ENCODE data around the gene DDN. TPM values are rescaled to one million over a fixed set of nuclear protein-coding genes. Genes with fewer than 3 reads are reported as not detected.

Gene DDN
- total RNA-seq, 1 experiment from 2014 or later, result 3.5 TPM

DNA sequence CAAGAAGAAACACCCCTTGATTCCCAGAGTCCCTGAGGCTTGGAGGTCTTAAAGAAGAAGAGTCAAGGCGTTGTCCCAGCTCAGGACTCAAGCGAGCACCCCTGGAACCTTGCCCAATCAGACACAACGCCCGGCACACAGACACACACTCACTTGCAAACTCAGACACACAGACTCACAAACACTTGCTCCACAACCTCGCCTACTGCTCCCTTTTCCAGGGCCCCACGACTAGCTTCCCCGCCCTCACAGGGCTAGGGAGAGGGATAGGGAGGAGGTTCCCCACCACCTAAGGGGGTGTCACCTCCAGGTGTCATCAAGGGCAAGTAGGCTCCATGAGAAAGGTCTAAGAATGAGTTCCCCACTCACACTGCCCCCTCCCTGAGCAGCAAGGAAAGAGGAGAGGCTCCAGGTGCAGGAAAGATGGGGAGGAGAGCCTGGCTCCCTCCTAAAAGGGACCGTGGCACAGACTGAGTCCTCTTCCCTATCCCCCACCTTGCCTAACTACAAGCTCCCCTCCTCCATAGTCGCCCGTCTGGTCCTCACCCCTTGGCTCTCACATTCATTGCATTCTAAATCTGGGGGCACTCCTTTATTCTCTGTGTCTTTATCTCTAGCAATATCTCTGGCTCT, 28.4 kb downstream of the DDN start:
- peak overlapping the region; percentile 83 for H2AFZ ChIP-seq (ENCODE audit: low read length)
- BruUV-seq (replicated peaks), result no TSS peak
- no peaks in the 10 kb centered on the region for H3K36me3 ChIP-seq (ENCODE audit: low read depth, low read length)
- no peaks in the 10 kb centered on the region for H3F3A ChIP-seq (ENCODE audit: low read length, unreplicated experiment)
- no peak overlapping the region for H3K27ac ChIP-seq (ENCODE audit: low read length)
- H3K27me3 ChIP-seq (ENCODE audit: low read length), result no peaks in the 10 kb centered on the region
- CTCF ChIA-PET, result no interaction called here
- H4K20me1 ChIP-seq (ENCODE audit: low read length), result no peaks in the 10 kb centered on the region
- H3K9me3 ChIP-seq (ENCODE audit: low read length), result no peaks in the 10 kb centered on the region
- POLR2A ChIA-PET (ENCODE audit: unreplicated experiment), result no interaction called here
- 0 out of 2 replicates have a peak, but pooled peaks cover 7% of the 10 kb centered on the region for H3K4me1 ChIP-seq (ENCODE audit: insufficient read depth, low read length)
- peak; percentile 31 for ATAC-seq
- TF ChIP-seq, protein P1, sequence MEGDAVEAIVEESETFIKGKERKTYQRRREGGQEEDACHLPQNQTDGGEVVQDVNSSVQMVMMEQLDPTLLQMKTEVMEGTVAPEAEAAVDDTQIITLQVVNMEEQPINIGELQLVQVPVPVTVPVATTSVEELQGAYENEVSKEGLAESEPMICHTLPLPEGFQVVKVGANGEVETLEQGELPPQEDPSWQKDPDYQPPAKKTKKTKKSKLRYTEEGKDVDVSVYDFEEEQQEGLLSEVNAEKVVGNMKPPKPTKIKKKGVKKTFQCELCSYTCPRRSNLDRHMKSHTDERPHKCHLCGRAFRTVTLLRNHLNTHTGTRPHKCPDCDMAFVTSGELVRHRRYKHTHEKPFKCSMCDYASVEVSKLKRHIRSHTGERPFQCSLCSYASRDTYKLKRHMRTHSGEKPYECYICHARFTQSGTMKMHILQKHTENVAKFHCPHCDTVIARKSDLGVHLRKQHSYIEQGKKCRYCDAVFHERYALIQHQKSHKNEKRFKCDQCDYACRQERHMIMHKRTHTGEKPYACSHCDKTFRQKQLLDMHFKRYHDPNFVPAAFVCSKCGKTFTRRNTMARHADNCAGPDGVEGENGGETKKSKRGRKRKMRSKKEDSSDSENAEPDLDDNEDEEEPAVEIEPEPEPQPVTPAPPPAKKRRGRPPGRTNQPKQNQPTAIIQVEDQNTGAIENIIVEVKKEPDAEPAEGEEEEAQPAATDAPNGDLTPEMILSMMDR (conservative IDR thresholded peaks at IDR 0.05; ENCODE audit: low read depth, low read length), result no peak
- TF ChIP-seq EZH2phosphoT487 (IDR thresholded peaks at IDR 0.05; ENCODE audit: borderline replicate concordance, low read length) (no peak), EZH2 (IDR thresholded peaks at IDR 0.05; ENCODE audit: low read length, unreplicated experiment) (no peak)
- no peaks in the 10 kb centered on the region for H3K9me2 ChIP-seq (replicated peaks; ENCODE audit: low read length)
- no peak for DNase-seq
- peak overlapping the region; percentile 88 for H3K4me2 ChIP-seq (ENCODE audit: low read length)
- peak overlapping the region; percentile 70 for H3K4me3 ChIP-seq (ENCODE audit: low read length)
- H3K79me2 ChIP-seq (ENCODE audit: low read length), result no peaks in the 10 kb centered on the region
- intact Hi-C loops (cut with micrococcal nuclease), result no loop called here
- H3K9ac ChIP-seq (ENCODE audit: low read length), result peak overlapping the region; percentile 43

DNA sequence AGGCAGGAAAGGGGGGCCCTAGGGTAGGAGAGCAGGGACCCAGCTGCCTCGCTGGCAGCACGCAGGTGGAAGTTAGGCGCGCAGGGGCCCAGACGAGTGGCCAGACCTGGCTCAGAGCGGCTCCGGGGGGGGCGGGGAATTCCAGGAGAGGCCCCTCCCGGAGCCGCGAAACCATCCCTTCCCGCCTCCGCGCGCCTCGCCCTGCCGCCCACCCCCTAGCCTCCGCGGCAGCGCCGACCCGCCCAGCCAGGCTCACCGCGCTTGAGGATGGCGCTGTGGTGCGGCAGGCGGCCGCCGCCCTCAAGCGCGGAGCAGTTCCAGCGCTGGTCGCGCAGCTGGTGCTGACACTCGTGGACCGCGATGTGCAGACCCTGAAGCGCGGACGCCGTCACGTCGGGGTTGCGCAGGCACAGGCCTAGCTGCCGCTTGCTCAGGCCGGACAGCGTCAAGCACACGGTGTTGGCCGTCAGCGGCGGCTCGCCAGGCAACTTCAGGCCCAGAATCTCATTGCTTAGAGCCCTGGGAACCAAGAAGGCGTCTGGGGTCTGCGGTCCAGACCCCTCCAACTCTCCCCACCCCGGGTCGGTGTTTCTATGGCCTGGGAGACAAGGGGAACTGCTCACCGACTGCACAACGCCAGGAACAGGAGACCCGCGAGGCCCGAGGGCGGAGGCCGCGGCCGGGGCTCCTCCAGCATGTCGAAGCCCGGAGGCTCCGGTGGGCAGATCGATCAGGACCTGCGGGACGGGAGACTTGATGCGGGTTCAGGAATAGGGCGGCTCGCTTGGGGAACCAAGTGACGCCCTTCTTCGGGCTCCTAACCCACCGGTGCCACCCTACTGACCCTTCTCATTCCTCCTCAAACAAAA, 29.1 kb downstream of the DDN start:
- H3K9me2 ChIP-seq (replicated peaks; ENCODE audit: low read length), result no peaks in the 10 kb centered on the region
- intact Hi-C loops (cut with micrococcal nuclease), result no loop called here
- no peak overlapping the region for H3K9ac ChIP-seq (ENCODE audit: low read length)
- no TSS peak for BruUV-seq (replicated peaks)
- no peaks in the 10 kb centered on the region for H3K79me2 ChIP-seq (ENCODE audit: low read length)
- no peaks in the 10 kb centered on the region for H3K9me3 ChIP-seq (ENCODE audit: low read length)
- H3K4me1 ChIP-seq (ENCODE audit: insufficient read depth, low read length), result 0 out of 2 replicates have a peak, but pooled peaks cover 7% of the 10 kb centered on the region
- TF ChIP-seq, protein P1 (conservative IDR thresholded peaks at IDR 0.05; ENCODE audit: low read depth, low read length), result no peak
- TF ChIP-seq EZH2phosphoT487 (IDR thresholded peaks at IDR 0.05; ENCODE audit: borderline replicate concordance, low read length) (no peak), EZH2 (IDR thresholded peaks at IDR 0.05; ENCODE audit: low read length, unreplicated experiment) (no peak)
- POLR2A ChIA-PET (ENCODE audit: unreplicated experiment), result no interaction called here
- no peak overlapping the region for H3K27ac ChIP-seq (ENCODE audit: low read length)
- H2AFZ ChIP-seq (ENCODE audit: low read length), result no peak overlapping the region
- no peaks in the 10 kb centered on the region for H3K27me3 ChIP-seq (ENCODE audit: low read length)
- peak overlapping the region; percentile 70; the same call in 1 of the 2 replicates for H3K4me3 ChIP-seq (ENCODE audit: low read length)
- no peaks in the 10 kb centered on the region for H3K36me3 ChIP-seq (ENCODE audit: low read depth, low read length)
- ATAC-seq (no peak), DNase-seq (no peak)
- H3K4me2 ChIP-seq (ENCODE audit: low read length), result peak overlapping the region; percentile 88
- H3F3A ChIP-seq (ENCODE audit: low read length, unreplicated experiment), result no peaks in the 10 kb centered on the region
- CTCF ChIA-PET, result no interaction called here
- H4K20me1 ChIP-seq (ENCODE audit: low read length), result no peaks in the 10 kb centered on the region

All from PC-3 (cell line).